Measurements from ENCODE around the gene MBOAT1.
"Not testable (repeated sequence)": the region's sequence is repeated elsewhere in the genome, so short reads cannot be mapped to it uniquely, and the experiment has no call there.

Gene MBOAT1

DNA sequence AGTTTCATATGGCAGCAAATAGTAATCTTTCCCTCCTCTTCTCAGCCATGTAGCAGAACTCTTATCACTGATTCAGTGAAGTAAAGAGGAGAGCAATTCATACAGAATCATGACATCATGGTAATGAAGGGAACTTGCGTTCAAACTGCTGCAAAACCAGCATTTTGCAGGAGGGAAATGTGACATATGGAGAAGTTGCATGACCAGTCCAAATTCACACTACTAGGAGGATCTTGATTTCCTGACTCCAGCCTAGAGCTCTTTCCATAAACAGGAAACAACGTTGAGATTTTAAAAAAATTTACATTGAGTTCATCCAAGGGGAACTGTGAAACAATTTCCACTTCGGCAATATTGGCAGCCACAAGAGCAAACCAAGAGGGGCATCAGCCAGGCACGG lies 63.8 kb downstream of the MBOAT1 start:
- DNase-seq (ENCODE audit: low read depth) = no peak
- no peak overlapping the region for H3K4me3 ChIP-seq (ENCODE audit: low read length)
- TF ChIP-seq, protein P1, sequence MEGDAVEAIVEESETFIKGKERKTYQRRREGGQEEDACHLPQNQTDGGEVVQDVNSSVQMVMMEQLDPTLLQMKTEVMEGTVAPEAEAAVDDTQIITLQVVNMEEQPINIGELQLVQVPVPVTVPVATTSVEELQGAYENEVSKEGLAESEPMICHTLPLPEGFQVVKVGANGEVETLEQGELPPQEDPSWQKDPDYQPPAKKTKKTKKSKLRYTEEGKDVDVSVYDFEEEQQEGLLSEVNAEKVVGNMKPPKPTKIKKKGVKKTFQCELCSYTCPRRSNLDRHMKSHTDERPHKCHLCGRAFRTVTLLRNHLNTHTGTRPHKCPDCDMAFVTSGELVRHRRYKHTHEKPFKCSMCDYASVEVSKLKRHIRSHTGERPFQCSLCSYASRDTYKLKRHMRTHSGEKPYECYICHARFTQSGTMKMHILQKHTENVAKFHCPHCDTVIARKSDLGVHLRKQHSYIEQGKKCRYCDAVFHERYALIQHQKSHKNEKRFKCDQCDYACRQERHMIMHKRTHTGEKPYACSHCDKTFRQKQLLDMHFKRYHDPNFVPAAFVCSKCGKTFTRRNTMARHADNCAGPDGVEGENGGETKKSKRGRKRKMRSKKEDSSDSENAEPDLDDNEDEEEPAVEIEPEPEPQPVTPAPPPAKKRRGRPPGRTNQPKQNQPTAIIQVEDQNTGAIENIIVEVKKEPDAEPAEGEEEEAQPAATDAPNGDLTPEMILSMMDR (conservative IDR thresholded peaks at IDR 0.05; ENCODE audit: low read length) = no peak

DNA sequence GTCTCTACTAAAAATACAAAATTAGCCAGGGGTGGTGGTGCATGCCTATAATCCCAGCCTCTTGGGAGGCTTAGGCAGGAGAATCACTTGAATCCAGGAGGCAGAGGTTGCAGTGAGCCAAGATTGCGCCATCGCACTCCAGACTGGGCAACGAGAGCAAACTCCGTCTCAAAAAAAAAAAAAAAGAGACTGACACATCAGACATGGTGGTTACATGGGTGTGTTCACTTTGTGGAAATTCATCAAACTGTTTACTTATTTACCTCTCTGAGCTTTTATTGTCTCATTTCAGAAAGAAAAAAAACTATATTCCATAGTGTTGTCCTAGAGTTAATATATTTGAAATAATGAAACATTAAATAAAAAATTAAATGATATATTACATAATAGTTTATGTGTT lies 64.8 kb downstream of the MBOAT1 start:
- TF ChIP-seq, protein P1 (conservative IDR thresholded peaks at IDR 0.05; ENCODE audit: low read length) = no peak
- no peak for DNase-seq (ENCODE audit: low read depth)
- no peak overlapping the region for H3K4me3 ChIP-seq (ENCODE audit: low read length)

DNA sequence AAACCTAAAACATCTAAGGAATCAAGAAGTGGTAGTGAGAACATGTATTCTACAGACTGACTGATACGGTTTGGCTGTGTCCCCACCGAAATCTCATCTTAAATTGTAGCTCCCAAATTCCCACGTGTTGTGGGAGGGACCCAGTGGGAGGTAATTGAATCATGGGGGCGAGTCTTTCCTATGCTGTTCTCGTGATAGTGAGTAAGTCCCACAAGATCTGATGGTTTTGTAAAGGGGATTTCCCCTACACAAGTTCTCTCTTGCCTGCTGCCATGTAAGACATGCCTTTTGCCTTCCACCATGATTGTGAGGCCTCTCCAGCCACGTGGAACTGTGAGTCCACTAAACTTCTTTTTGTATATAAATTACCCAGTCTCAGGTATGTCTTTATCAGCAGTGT lies 65.4 kb downstream of the MBOAT1 start:
- H3K4me3 ChIP-seq (ENCODE audit: low read length); DNase-seq (ENCODE audit: low read depth): not testable (repeated sequence)

DNA sequence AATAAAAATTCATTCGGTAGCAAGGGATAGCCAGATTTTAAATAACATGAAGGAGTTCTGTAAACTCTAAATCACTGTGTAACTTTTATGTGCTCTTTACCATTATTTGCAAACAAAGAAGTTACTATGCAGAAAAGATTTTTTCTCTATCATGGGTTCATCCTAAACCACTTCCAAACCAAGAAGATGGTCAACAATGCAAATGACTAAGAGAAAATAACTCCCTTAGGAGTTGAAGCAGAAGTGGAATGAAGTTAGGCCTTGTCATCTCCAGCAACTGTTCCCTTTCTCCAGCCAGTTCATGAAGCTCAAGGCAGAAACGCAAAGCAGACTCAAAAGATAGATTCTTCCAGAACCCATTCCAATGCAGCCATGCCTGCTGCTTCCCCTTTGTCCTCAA lies 66.0 kb downstream of the MBOAT1 start:
- H3K4me3 ChIP-seq (ENCODE audit: low read length) = no peak overlapping the region
- TF ChIP-seq, protein P1 (conservative IDR thresholded peaks at IDR 0.05; ENCODE audit: low read length) = no peak
- DNase-seq (ENCODE audit: low read depth) = no peak

DNA sequence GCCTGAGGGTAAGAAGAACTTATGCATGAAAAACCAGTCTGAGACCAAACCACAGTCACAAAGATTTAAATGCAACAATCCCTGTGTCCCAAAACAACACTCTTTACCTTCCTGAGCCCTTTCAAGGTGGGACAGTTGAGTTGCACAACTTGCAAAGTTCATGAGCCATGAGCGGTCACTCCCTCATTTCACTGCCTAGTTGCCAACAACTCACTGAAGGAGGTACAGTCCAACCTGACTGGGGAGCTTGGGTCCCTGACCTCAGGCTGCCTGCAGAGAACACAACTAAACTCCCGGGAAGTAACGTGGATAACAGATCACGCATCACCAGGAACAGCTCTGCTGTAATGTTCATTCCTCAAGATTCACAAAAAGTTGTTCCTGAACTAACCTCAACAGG lies 69.4 kb downstream of the MBOAT1 start:
- DNase-seq (ENCODE audit: low read depth) = no peak
- TF ChIP-seq, protein P1 (conservative IDR thresholded peaks at IDR 0.05; ENCODE audit: low read length) = no peak

DNA sequence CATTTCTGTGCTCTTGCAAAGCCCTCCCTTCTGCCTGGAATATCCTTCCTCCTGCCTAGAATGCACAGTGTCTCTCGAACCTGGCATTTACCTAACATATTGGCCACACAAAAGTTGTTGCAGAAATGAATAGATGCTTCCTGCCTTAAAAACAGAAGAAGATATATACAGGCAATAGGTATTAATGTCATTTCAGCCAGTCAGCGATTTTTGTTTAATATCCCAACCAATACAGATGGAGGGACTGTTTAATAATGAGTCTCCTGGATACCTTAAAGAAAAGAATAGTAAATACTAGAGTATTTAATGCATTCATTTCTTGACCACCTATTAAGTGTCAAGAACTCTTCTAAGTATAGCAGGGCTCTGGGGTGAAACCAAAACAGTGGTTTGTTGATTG lies 70.3 kb downstream of the MBOAT1 start:
- TF ChIP-seq, protein P1 (conservative IDR thresholded peaks at IDR 0.05; ENCODE audit: low read length) = no peak
- no peak overlapping the region for H3K4me3 ChIP-seq (ENCODE audit: low read length)
- no peak for DNase-seq (ENCODE audit: low read depth)

More for the DNA sequence above, 69.4 kb downstream of the MBOAT1 start:
- no peak overlapping the region for H3K4me3 ChIP-seq (ENCODE audit: low read length)

DNA sequence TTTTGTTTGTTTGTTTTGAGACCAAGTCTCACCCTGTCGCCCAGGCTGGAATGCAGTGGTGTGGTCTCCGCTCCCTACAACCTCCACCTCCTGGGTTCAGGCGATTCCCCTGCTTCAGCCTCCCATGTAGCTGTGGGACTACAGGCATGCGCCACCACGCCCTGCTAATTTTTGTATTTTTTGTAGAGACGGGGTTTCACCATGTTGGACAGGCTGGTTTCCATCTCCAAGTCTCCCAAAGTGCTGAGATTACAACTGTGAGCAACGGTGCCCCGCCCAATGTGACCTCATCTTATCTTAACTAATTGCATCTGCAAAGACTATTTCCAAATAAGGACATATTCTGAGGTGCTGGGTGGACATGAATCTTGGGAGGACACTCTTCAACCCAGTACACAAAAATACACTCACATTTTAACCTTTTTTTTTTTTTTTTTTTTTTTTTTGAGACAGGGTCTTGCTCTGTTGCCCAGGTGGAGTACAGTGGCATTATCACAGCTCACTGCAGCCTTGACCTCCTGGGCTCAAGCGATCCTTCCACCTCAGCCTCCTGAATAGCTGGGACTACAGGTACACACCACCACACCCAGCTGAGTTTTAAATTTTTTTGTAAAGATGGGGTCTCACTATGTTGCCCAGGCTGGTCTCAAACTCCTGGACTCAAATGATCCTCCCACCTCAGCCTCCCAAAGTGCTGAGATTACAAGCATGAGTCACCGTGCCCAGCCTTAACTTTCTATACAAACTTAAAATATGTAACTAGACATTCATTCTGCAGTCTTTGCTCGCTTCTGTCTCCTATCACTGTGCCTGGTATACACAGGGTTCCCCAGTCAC lies 72.9 kb downstream of the MBOAT1 start:
- not testable (repeated sequence) for H3K4me3 ChIP-seq (ENCODE audit: low read length); DNase-seq (ENCODE audit: low read depth)

DNA sequence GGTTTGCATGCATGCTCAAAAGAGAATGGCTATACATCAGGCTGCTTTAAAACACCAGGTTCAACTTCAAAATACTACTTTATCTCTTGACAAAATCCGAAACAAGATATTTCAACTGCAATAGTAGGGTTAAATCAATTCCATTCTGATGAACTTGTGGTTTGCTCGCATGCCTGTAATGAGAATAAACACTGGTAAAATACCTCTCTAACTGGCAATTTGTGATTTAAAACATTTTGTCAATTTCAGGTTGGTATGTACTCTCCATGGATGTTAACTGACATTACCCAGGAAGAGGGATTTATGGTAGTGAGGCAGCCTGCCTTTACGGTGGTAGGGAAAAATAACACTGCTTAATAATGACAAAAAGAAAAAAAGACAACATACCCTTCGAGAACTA lies 74.4 kb downstream of the MBOAT1 start:
- H3K4me3 ChIP-seq (ENCODE audit: low read length) = no peak overlapping the region
- no peak for DNase-seq (ENCODE audit: low read depth)
- TF ChIP-seq, protein P1 (conservative IDR thresholded peaks at IDR 0.05; ENCODE audit: low read length) = no peak
